ENCODE measurements around the gene CACNG3.

CACNG3 gene

GRCh38 chr16:24394341-24394740 lies 138.2 kb downstream of the CACNG3 start:
- H3K36me3 ChIP-seq (ENCODE audit: control insufficient read depth, insufficient read depth, low read length) = no peaks in the 10 kb centered on the region
- no peaks in the 10 kb centered on the region for H3K4me1 ChIP-seq (ENCODE audit: control insufficient read depth, insufficient read depth, low read length, poor library complexity, severe bottlenecking)
- no peaks in the 10 kb centered on the region for H3K9me3 ChIP-seq (ENCODE audit: control insufficient read depth, low read length)
- H3K4me3 ChIP-seq (ENCODE audit: extremely low read depth, insufficient read depth, low read length, poor library complexity, severe bottlenecking) = no peak overlapping the region
- 86% methylated on average over 8 of the region's 8 CpGs for WGBS, 2 experiments (ENCODE audit: insufficient coverage in 2 of 2)
- no peak overlapping the region for H3K27ac ChIP-seq (ENCODE audit: low read depth, low read length, severe bottlenecking)

GRCh38 chr16:24396350-24397271 lies 140.5 kb downstream of the CACNG3 start:
- 75 to 84% methylated on average over 2 to 4 of the region's 6 CpGs for WGBS, 2 experiments (ENCODE audit: insufficient coverage in 2 of 2)

GRCh38 chr16:24409045-24409444 lies 152.9 kb downstream of the CACNG3 start:
- H3K4me3 ChIP-seq (ENCODE audit: extremely low read depth, insufficient read depth, low read length, poor library complexity, severe bottlenecking) = no peak overlapping the region
- no peaks in the 10 kb centered on the region for H3K36me3 ChIP-seq (ENCODE audit: control insufficient read depth, insufficient read depth, low read length)
- H3K9me3 ChIP-seq (ENCODE audit: control insufficient read depth, low read length) = no peaks in the 10 kb centered on the region
- no peak overlapping the region for H3K27ac ChIP-seq (ENCODE audit: low read depth, low read length, severe bottlenecking)
- WGBS, 2 experiments (ENCODE audit: insufficient coverage in 2 of 2) = 73 to 77% methylated on average over 3 to 4 of the region's 4 CpGs
- H3K4me1 ChIP-seq (ENCODE audit: control insufficient read depth, insufficient read depth, low read length, poor library complexity, severe bottlenecking) = no peaks in the 10 kb centered on the region

More at GRCh38 chr16:24396350-24397271, 140.5 kb downstream of the CACNG3 start:
- Histone ChIP-seq H3K4me1 (ENCODE audit: control insufficient read depth, insufficient read depth, low read length, poor library complexity, severe bottlenecking) (no peaks in the 10 kb centered on the region), H3K4me3 (ENCODE audit: extremely low read depth, insufficient read depth, low read length, poor library complexity, severe bottlenecking) (no peak overlapping the region), H3K36me3 (ENCODE audit: control insufficient read depth, insufficient read depth, low read length) (no peaks in the 10 kb centered on the region), H3K9me3 (ENCODE audit: control insufficient read depth, low read length) (no peaks in the 10 kb centered on the region), H3K27ac (ENCODE audit: low read depth, low read length, severe bottlenecking) (no peak overlapping the region)
